SK-N-SH treated with all-trans-retinoic acid at 6 μM for 48 hours (cell line): Measurements from ENCODE around the gene TBC1D4.
A peak's percentile ranks its signal among the peaks of the same experiment; 100 is the strongest.

ENCODE experiments used
- ATAC-seq: fragments of 200-7000 bp; cut with Tn5 transposase; 3 replicates; pipeline ENCODE4 v1.9.1; 2020; ENCODE audit warnings: mild to moderate bottlenecking, moderate library complexity
- ARNTL ChIP-seq: fragments of 450-650 bp; formaldehyde crosslinking; IDR thresholded peaks from 2 replicates; pipeline ENCODE4 v1.5.0; 2020; ENCODE audit warnings: low read depth, mild to moderate bottlenecking, moderate library complexity, borderline replicate concordance
- CSDC2 ChIP-seq: fragments of 250-450 bp; sonication (Bioruptor Pico); IDR thresholded peaks from 2 replicates; pipeline ENCODE4 v1.5.0; 2020; ENCODE audit warnings: mild to moderate bottlenecking, moderate library complexity
- CSRNP3 ChIP-seq: fragments of 250-450 bp; sonication (Bioruptor Pico); IDR thresholded peaks from 2 replicates; pipeline ENCODE4 v1.5.1; 2021; ENCODE audit warnings: mild to moderate bottlenecking, moderate library complexity
- ESRRG ChIP-seq: fragments of 250-450 bp; sonication (Bioruptor Pico); IDR thresholded peaks from 2 replicates; pipeline ENCODE4 v1.6.1; 2021; ENCODE audit warnings: mild to moderate bottlenecking
- GLIS3 ChIP-seq: fragments of 250-450 bp; sonication (Bioruptor Pico); IDR thresholded peaks from 2 replicates; pipeline ENCODE4 v1.5.0; 2020; ENCODE audit warnings: mild to moderate bottlenecking, moderate library complexity
- ISL1 ChIP-seq: fragments of 250-450 bp; sonication (Bioruptor Pico); IDR thresholded peaks from 2 replicates; pipeline ENCODE4 v2.1.2; 2022; ENCODE audit warnings: mild to moderate bottlenecking, moderate library complexity
- OSR1 ChIP-seq: fragments of 250-450 bp; sonication (Bioruptor Pico); IDR thresholded peaks from 2 replicates; pipeline ENCODE4 v1.8.0; 2022; ENCODE audit warnings: moderate library complexity, mild to moderate bottlenecking, inconsistent platforms
- PPARA ChIP-seq: fragments of 250-450 bp; sonication (Bioruptor Pico); IDR thresholded peaks from 2 replicates; pipeline ENCODE4 v1.5.0; 2020; ENCODE audit warnings: mild to moderate bottlenecking, borderline replicate concordance
- RARB ChIP-seq: fragments of 250-450 bp; sonication (Bioruptor Pico); IDR thresholded peaks from 2 replicates; pipeline ENCODE4 v1.8.0; 2021; ENCODE audit warnings: mild to moderate bottlenecking, moderate library complexity
- TOX ChIP-seq: fragments of 250-450 bp; sonication (Bioruptor Pico); IDR thresholded peaks from 2 replicates; pipeline ENCODE4 v1.8.0; 2021; ENCODE audit warnings: mild to moderate bottlenecking, moderate library complexity, borderline replicate concordance
- ZFP30 ChIP-seq: fragments of 450-650 bp; formaldehyde crosslinking; IDR thresholded peaks from 2 replicates; pipeline ENCODE4 v1.5.0; 2022; ENCODE audit warnings: mild to moderate bottlenecking, moderate library complexity
- ZNF565 ChIP-seq: fragments of 450-650 bp; formaldehyde crosslinking; conservative IDR thresholded peaks from 2 replicates; pipeline ENCODE4 v1.5.0; 2020; ENCODE audit warnings: low read depth, mild to moderate bottlenecking, moderate library complexity
- ZNF70 ChIP-seq: fragments of 450-650 bp; formaldehyde crosslinking; IDR thresholded peaks from 2 replicates; pipeline ENCODE4 v1.5.0; 2020; ENCODE audit warnings: mild to moderate bottlenecking, moderate library complexity
- TF ChIP-seq, protein P1 (sequence below): fragments of 250-450 bp; sonication (Bioruptor Pico); IDR thresholded peaks from 2 replicates; pipeline ENCODE4 v1.8.0; 2020; ENCODE audit warnings: mild to moderate bottlenecking, moderate library complexity, borderline replicate concordance
- TF ChIP-seq, protein P2 (sequence below): fragments of 250-450 bp; sonication (Bioruptor Pico); IDR thresholded peaks from 2 replicates; pipeline ENCODE4 v1.5.0; 2020; ENCODE audit warnings: mild to moderate bottlenecking, moderate library complexity
- TF ChIP-seq, protein P3 (sequence below): fragments of 250-450 bp; sonication (Bioruptor Pico); IDR thresholded peaks from 2 replicates; pipeline ENCODE4 v1.5.1; 2020; ENCODE audit warnings: low read depth, mild to moderate bottlenecking, moderate library complexity
- TF ChIP-seq, protein P4 (sequence below): fragments of 250-450 bp; sonication (Bioruptor Pico); IDR thresholded peaks from 2 replicates; pipeline ENCODE4 v1.8.0; 2021; ENCODE audit warnings: low read depth, mild to moderate bottlenecking, moderate library complexity, borderline replicate concordance

The TBC1D4 gene

DNA sequence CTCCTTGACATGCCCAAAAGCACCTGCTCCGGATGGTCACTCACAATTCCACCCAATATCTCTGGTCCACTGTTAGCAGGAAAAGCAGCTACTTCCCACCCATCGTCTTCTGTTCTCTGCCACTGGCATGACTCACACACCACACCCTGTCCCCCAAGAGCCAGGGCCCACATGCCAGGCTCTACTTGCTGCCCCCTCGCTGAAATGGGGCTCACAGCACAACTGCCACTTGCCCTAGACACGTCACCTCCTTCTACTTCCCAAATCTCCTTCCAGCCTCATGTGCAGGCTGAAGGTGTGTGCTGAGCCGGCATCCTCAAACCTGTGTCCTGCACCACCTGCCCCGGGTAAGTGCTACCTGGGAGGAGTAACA lies 65.0 kb downstream of the TBC1D4 start (continued):
- no peak for TF ChIP-seq CSRNP3 (CRISPR knock-in tag)
- TF ChIP-seq RARB (CRISPR knock-in tag) = no peak
- TF ChIP-seq, protein P1, sequence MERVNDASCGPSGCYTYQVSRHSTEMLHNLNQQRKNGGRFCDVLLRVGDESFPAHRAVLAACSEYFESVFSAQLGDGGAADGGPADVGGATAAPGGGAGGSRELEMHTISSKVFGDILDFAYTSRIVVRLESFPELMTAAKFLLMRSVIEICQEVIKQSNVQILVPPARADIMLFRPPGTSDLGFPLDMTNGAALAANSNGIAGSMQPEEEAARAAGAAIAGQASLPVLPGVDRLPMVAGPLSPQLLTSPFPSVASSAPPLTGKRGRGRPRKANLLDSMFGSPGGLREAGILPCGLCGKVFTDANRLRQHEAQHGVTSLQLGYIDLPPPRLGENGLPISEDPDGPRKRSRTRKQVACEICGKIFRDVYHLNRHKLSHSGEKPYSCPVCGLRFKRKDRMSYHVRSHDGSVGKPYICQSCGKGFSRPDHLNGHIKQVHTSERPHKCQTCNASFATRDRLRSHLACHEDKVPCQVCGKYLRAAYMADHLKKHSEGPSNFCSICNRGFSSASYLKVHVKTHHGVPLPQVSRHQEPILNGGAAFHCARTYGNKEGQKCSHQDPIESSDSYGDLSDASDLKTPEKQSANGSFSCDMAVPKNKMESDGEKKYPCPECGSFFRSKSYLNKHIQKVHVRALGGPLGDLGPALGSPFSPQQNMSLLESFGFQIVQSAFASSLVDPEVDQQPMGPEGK (CRISPR knock-in tag) = no peak
- TF ChIP-seq CSDC2 (CRISPR knock-in tag) = no peak

- peak; percentile 25; the same call in 2 of the 3 replicates for ATAC-seq
- TF ChIP-seq TOX (CRISPR knock-in tag) (no peak), ISL1 (no peak), ZNF565 (no peak), PPARA (no peak), RARB (CRISPR knock-in tag) (no peak), ARNTL (CRISPR knock-in tag) (no peak), ZFP30 (CRISPR knock-in tag) (no peak), OSR1 (no peak), ESRRG (CRISPR knock-in tag) (no peak), GLIS3 (CRISPR knock-in tag) (no peak), ZNF70 (CRISPR knock-in tag) (no peak)
- TF ChIP-seq, protein P2, sequence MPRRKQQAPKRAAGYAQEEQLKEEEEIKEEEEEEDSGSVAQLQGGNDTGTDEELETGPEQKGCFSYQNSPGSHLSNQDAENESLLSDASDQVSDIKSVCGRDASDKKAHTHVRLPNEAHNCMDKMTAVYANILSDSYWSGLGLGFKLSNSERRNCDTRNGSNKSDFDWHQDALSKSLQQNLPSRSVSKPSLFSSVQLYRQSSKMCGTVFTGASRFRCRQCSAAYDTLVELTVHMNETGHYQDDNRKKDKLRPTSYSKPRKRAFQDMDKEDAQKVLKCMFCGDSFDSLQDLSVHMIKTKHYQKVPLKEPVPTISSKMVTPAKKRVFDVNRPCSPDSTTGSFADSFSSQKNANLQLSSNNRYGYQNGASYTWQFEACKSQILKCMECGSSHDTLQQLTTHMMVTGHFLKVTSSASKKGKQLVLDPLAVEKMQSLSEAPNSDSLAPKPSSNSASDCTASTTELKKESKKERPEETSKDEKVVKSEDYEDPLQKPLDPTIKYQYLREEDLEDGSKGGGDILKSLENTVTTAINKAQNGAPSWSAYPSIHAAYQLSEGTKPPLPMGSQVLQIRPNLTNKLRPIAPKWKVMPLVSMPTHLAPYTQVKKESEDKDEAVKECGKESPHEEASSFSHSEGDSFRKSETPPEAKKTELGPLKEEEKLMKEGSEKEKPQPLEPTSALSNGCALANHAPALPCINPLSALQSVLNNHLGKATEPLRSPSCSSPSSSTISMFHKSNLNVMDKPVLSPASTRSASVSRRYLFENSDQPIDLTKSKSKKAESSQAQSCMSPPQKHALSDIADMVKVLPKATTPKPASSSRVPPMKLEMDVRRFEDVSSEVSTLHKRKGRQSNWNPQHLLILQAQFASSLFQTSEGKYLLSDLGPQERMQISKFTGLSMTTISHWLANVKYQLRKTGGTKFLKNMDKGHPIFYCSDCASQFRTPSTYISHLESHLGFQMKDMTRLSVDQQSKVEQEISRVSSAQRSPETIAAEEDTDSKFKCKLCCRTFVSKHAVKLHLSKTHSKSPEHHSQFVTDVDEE (CRISPR knock-in tag) = no peak
- TF ChIP-seq, protein P3, sequence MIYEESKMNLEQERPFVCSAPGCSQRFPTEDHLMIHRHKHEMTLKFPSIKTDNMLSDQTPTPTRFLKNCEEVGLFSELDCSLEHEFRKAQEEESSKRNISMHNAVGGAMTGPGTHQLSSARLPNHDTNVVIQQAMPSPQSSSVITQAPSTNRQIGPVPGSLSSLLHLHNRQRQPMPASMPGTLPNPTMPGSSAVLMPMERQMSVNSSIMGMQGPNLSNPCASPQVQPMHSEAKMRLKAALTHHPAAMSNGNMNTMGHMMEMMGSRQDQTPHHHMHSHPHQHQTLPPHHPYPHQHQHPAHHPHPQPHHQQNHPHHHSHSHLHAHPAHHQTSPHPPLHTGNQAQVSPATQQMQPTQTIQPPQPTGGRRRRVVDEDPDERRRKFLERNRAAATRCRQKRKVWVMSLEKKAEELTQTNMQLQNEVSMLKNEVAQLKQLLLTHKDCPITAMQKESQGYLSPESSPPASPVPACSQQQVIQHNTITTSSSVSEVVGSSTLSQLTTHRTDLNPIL = no peak
- TF ChIP-seq, protein P4, sequence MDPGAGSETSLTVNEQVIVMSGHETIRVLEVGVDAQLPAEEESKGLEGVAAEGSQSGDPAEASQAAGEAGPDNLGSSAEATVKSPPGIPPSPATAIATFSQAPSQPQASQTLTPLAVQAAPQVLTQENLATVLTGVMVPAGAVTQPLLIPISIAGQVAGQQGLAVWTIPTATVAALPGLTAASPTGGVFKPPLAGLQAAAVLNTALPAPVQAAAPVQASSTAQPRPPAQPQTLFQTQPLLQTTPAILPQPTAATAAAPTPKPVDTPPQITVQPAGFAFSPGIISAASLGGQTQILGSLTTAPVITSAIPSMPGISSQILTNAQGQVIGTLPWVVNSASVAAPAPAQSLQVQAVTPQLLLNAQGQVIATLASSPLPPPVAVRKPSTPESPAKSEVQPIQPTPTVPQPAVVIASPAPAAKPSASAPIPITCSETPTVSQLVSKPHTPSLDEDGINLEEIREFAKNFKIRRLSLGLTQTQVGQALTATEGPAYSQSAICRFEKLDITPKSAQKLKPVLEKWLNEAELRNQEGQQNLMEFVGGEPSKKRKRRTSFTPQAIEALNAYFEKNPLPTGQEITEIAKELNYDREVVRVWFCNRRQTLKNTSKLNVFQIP (CRISPR knock-in tag) = no peak
Measured at GRCh38 chr13:75416327-75417011, 65.5 kb downstream of the TBC1D4 start.

DNA sequence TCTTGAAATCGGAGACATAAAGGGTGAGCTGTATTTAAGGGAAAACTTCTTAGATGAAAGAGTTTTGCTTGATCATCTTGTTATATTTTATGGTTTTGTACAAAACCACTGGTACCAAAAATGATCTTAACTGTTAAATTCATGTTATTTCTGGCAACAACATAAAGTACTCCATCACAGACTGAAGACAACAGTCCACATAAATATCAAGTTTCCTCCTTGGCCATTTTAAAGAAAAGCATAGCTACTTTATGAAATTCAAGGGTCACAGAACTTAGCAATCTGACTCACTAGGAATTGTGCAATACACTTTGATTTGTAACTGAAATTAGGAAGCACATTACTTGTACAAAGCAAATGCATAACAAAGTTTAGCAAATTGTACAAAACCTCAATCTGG lies 66.3 kb downstream of the TBC1D4 start:
- TF ChIP-seq, protein P1 (CRISPR knock-in tag) = no peak
- TF ChIP-seq RARB (CRISPR knock-in tag) (0 out of 2 replicates have a peak, but pooled peaks have one; percentile 23), ISL1 (peak; percentile 50), TOX (CRISPR knock-in tag) (peak; percentile 23; the same call in 1 of the 2 replicates), GLIS3 (CRISPR knock-in tag) (no peak)
- ATAC-seq = peak; percentile 79
